Measurements from ENCODE around the gene TTC23.
"Not testable (repeated sequence)": the region's sequence is repeated elsewhere in the genome, so short reads cannot be mapped to it uniquely, and the experiment has no call there.

TTC23 gene

DNA sequence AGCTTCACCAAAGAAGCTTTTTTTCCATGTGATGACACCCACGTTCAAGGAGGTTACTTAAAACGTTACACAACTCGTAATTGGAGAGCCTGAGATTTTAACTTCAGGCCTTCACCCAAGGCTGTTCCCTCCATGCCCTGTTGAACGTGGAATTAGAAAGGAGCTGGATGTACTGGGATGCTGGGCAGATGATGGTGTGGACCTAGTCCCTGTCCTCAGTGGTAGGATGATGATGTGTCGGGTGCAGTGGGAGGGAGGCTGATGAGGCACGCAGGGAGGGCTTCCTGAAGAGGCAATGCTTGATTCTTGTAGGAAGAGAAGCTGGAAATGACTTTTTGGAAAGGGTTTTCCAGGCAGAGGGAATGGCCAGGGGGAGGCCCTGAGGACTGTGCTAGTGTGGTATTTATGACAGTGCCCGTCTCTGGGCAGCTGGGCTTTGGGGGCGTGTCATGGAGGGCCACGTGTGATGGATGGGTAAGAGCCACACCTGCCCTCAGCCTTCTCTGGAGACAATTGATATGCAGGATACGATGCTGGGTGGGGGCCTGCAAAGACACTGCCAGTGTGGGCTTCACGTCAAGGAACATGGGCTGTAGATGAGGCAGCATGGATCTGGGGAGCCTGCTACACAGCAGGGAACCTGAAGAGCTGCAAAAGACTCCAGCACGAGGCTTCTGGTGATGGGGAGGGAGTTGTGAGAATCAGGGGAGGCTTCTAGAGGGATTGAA is 129.2 kb downstream of the TTC23 start:
- DNase-seq (ENCODE audit: low read depth): no peak

DNA sequence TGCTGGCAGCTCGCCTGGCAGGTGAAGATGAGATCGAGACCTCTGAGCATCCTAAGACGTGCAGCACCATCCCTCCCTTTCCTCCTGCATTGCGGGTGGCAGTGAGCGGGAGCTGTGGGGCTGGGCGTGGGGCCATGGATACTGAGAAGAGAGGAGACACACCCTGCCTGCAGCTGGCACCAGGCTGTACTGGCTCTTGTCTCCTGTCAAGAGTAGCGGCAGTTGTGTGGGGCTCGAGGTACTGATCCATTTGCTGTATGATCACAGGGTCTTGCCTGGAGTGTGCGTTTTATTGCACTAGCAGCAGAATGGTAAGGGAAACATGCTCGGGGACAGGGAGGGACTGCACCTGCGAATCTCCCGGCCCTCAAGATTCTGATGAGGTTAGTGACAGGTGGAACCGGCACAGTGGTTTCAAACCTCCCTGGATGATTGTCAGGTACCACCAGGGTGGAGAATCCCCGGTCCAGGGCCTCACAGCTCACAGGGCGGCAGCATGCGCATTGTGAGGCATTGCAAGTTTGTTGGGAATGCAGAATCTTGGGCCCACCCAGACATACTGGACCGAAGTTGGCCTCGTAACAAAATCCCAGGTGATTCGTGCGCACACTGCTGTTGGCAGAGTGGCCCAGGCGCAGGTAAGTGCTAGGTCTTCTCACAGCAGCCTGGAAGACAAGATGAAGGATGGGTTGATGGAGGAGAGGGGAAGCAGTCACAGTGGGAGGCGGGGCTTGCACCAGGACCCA is 130.4 kb downstream of the TTC23 start:
- no peak for DNase-seq (ENCODE audit: low read depth)

DNA sequence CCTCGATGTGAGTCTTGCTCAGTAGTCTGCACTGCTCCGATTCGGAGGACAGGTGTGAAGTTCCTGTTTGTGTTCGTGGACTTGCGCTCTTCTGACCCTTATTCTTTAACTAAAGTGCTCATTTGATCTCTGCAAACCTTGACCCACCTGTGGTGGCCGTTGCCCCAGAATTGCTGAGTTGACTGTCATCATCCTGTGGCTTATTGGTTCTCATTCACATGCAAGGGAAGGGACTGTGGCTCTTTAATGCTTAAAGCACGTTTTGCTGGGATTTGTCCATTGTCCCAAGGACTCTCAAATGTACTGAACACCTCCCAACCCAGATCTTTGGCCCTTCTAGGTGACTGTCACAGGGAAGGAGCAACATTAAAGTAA is 131.1 kb downstream of the TTC23 start:
- no peak for DNase-seq (ENCODE audit: low read depth)

GRCh38 chr15:99117563-99118257 is 131.7 kb downstream of the TTC23 start:
- no peak for DNase-seq (ENCODE audit: low read depth)

DNA sequence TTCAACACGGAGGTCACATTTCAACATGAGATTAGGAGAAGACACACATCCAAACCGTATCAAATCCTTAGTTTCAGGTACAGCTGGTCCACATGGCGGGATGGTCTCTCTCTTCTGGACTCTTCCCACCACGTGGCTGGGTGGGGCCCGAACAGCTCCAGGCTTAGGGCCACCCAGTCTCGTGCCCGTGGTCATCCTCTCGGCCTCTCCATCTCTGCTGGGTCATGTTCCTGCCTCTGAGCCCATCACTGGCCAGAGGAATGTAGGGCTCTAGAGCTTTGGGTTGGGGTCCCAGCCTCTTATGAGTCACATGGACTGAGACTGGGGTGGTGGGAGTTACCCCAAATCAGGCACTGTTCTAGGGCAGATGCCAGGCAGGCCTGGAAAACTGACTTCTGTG is 132.3 kb downstream of the TTC23 start:
- DNase-seq (ENCODE audit: low read depth): no peak

DNA sequence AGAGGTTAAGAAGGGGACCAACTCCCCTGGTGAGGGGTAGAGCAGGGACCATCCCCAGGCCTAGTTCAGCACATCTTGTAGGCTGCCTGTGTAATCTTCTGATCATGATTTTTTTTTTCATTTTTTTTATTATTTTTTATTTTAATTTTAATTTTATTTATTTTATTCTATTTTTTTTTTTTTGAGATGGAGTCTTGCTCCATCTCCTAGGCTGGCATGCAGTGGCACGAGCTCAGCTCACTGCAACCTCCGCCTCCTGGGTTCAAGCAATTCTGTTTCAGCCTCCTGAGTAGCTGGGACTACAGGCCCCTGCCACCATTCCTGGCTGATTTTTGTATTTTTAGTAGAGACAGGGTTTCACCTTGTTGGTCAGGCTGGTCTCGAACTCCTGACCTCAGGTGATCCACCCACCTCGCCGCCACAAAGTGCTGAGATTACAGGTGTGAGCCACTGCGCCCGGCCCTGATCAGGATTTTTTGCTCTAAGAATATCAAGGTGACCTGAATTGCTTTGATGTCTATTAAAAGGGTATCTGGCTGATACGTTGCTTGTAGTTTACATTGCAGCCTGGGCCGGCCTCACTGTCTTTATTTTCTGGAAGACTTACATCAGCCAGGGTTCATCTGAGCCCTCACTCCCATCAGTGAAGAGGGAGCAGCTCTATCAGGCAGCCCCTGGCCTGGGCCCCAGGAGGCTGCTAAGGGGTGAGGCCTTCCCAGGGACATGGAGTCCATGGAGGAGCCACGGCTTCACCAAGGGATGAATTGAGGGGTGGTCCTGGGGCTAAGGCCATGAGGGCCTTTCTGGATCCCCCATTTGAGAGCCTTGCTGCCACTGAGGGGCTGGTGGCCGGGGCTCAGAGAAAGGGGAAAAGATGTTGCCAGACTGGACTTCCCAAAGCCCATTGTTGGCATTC is 133.8 kb downstream of the TTC23 start:
- no peak for DNase-seq (ENCODE audit: low read depth)

DNA sequence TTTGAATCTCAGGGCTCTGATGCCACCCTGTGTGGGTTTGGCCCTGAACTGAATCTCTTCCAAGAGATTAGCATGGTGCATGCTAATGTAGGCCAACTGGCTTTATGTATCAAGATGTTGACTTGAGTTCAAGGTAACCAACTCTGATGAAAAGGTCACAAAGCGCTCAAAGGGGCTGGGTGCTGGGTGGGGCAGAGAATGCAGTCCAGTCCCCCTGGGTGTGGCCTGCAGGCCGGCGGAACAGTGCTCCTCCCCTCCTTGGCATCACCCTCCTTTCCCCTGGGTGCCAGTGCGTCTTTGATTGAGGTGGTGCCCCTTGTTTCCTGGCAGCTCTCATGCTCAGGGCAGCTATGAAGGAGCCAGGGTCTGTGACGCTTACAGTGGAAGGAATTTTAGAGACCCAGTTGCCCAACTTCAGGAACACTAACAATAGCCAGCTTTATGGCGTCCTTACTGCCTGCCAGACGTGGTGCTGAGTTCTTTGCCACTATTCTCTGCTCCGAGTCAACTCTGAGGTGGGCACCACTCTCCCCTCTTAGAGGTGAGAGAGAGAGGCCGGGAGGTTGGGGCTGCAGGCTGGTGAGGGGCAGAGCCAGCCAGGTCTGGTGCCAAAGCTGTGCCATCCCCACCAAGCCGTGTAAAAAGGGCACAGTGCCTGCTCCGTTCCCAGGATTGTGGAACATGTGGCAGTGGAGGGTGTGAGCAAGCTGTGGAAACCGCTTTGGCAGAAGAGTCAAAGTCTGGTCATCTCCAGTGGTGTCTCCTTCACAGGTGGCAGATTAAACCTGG is 134.7 kb downstream of the TTC23 start:
- no peak for DNase-seq (ENCODE audit: low read depth)

- no peak for DNase-seq (ENCODE audit: low read depth)
Measured at GRCh38 chr15:99113547-99114271, 135.7 kb downstream of the TTC23 start.

DNA sequence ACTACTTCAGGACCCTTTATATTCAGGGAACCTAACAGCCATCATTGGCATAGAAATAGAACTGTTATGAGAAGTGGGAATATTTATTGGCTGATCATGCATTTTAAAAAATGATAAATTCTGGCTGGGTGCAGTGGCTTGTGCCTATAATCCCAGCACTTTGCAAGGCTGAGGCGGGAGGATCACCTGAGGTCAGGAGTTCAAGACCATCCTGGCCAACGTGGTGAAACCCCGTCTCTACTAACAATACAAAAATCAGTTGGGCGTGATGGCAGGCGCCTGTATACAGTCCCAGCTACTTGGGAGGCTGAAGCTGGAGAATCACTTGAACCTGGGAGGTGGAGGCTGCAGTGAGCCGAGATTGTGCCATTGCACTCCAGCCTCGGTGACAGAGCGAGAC is 137.7 kb downstream of the TTC23 start:
- not testable (repeated sequence) for DNase-seq (ENCODE audit: low read depth)

GRCh38 chr15:99110581-99111320 is 138.6 kb downstream of the TTC23 start:
- DNase-seq (ENCODE audit: low read depth): no peak

- DNase-seq (ENCODE audit: low read depth): no peak
Measured at GRCh38 chr15:99110093-99110492, 139.3 kb downstream of the TTC23 start.

DNA sequence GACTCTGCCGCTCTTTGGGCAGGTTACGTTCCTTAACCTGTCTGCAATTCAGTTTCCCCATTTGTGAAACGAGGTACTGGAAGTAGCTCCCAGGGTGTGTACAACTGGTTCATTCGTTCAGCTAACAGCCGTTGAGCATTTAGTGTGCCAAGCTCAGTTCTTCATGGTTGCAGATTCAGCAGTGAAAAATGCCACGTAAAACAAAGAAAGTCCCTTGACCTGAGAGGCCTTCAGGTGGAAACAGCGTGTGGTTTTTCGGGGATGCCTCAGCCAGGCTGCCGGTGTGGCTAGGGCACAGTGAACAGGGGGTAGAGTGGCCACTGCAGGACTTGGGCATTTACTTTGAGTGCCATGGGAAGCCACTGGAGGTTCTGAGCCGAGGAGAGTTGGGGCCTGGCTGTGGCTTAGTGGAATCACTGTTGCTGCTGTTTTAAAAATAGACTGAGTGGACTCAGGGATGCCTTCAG is 139.8 kb downstream of the TTC23 start:
- no peak for DNase-seq (ENCODE audit: low read depth)

- DNase-seq (ENCODE audit: low read depth): no peak
Measured at GRCh38 chr15:99108993-99109392, 140.4 kb downstream of the TTC23 start.

GRCh38 chr15:99106417-99107220 is 142.8 kb downstream of the TTC23 start:
- no peak for DNase-seq (ENCODE audit: low read depth)

DNA sequence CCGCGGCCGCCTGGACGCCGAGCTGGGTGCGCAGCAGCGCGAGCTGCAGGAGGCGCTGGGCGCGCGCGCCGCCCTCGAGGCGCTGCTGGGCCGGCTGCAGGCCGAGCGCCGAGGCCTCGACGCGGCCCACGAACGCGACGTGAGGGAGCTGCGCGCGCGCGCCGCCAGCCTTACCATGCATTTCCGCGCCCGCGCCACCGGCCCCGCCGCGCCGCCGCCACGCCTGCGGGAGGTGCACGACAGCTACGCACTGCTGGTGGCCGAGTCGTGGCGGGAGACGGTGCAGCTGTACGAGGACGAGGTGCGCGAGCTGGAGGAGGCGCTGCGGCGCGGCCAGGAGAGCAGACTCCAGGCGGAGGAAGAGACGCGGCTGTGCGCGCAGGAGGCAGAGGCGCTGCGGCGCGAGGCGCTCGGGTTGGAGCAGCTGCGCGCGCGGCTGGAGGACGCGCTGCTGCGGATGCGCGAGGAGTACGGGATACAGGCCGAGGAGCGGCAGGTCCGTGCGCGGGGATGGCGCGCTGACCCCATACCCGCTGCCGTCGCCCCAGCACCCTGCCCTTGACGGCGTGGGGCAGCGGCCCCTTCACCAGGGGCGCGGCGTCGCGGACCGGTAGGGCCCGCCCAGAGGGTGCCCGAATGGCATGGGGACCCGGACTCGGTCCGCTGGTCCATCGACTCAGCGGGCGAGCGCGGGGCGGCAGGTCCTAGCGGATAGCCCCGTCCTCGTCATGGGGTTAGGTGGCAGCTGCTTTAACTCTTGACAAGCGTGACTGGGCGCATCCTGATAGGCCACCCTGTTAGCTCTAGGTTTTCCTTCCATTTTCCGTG is 143.7 kb downstream of the TTC23 start:
- DNase-seq (ENCODE audit: low read depth): no peak

DNA sequence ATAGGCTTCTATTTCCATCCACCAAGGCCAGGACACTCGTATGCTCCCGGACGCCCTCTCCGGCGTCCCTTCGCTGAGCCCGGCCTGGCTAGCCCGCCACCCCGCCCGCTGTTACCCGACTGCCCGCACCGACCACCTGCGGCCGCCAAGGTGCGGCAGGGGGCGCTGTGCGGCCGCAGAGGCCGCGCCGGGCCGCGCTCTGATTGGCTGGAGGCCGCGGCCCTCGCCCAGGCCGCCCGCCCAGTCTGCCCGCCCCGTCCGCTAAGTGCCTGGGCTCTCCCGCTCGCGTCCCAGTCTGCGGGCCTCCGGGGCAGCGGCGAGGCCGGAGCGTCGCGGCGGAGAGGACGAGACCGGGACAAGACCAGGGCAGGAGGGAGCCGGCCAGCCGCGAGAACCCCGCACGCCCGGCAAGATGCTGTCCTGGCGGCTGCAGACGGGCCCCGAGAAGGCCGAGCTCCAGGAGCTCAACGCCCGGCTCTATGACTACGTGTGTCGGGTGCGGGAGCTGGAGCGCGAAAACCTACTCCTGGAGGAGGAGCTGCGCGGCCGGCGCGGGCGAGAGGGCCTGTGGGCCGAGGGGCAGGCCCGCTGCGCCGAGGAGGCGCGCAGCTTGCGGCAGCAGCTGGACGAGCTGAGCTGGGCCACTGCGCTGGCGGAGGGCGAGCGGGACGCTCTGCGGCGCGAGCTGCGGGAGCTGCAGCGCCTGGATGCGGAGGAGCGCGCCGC is 144.4 kb downstream of the TTC23 start, which contains the start of gene SYNM:
Gene SYNM, plus strand, starts transcription at position 293 of the 726 bp plus-strand sequence. Its CDS starts 120 bp downstream, at position 413.
- peak; percentile 45 for DNase-seq (ENCODE audit: low read depth)

GRCh38 chr15:99103279-99103678 is 146.1 kb downstream of the TTC23 start:
- no peak for DNase-seq (ENCODE audit: low read depth)

Measured in fibroblast of the conjunctiva (primary cell).